Gastrocnemius medialis (tissue), 4 donors: ENCODE measurements around the gene ATP6AP1. TPM values are rescaled to one million over a fixed set of nuclear protein-coding genes. Genes with fewer than 3 reads are reported as not detected.
A peak's percentile ranks its signal among the peaks of the same experiment; 100 is the strongest.

Experiments used
- ATAC-seq, 2 donors: fragments of 150-250 bp; one replicate each; pipeline ENCODE4 v1.9.1; 2016
- DNase-seq, 2 donors: peaks; one replicate each; pipeline ENCODE4 v3.0.0-alpha.2; 2019
- H3K27ac ChIP-seq, 4 donors: fragments of 200-600 bp; sonication (generic); 1 replicate in 1 of 4; 2 replicates in 3 of 4; pipeline ENCODE4 v1.5.1; 2016 to 2018; ENCODE audit warnings: mild to moderate bottlenecking in 2 of 4, moderate library complexity in 1 of 4
- H3K27me3 ChIP-seq, 3 donors: fragments of 200-600 bp; sonication (generic) in 2 of 3; 1 replicate in 1 of 3; 2 replicates in 2 of 3; pipeline versions ENCODE4 v1.5.1 to v1.6.0; 2016 to 2019; ENCODE audit warnings: mild to moderate bottlenecking in 1 of 3, moderate library complexity in 1 of 3
- H3K36me3 ChIP-seq, 2 donors: fragments of 200-600 bp; sonication (generic) in 1 of 2; one replicate each; pipeline ENCODE4 v1.5.1; 2017 to 2018
- H3K4me1 ChIP-seq, 2 donors: fragments of 200-600 bp; sonication (generic) in 1 of 2; one replicate each; pipeline ENCODE4 v1.5.1; 2016 to 2017; ENCODE audit warnings: mild to moderate bottlenecking in 2 of 2
- H3K4me3 ChIP-seq, 4 donors: fragments of 200-600 bp; sonication (generic) in 3 of 4; 1 replicate in 1 of 4; 2 replicates in 3 of 4; pipeline ENCODE4 v1.5.1; 2016 to 2019; ENCODE audit warnings: mild to moderate bottlenecking in 2 of 4
- H3K9me3 ChIP-seq, 3 donors: fragments of 200-600 bp; sonication (generic) in 2 of 3; 1 replicate in 1 of 3; 2 replicates in 2 of 3; pipeline ENCODE4 v1.5.1; 2016 to 2019
- CTCF ChIP-seq, 5 experiments: fragments of 450-650 bp in 3 of 5; fragments of 200-600 bp in 2 of 5; sonication (generic) in 2 of 5; IDR thresholded peaks in 4 of 5; conservative IDR thresholded peaks in 1 of 5; 1 replicate in 4 of 5; 2 replicates in 1 of 5; pipeline ENCODE4 v1.5.1; 2016 to 2019; ENCODE audit warnings: antibody characterized with exemption in 5 of 5, mild to moderate bottlenecking in 3 of 5, moderate library complexity in 3 of 5
- POLR2A ChIP-seq, 2 donors: fragments of 450-650 bp; IDR thresholded peaks; one replicate each; pipeline ENCODE4 v1.6.1; 2017; ENCODE audit warnings: antibody characterized with exemption in 2 of 2, mild to moderate bottlenecking in 2 of 2, moderate library complexity in 2 of 2
- in situ Hi-C, 4 donors: fragments of 200-750 bp; cut with MboI; loops; one replicate each; pipeline versions ENCODE4 v1.15.0 to v1.8.0; 2017; ENCODE audit warnings: low sequenced_read_pairs in 4 of 4
- intact Hi-C: fragments of 100-400 bp; cut with DNase I; formaldehyde crosslinking; loops from one replicate; pipeline ENCODE4 v1.15.1; 2023; ENCODE audit warnings: low total_unique reads
- total RNA-seq, 4 donors: library from RNA; depleted of rRNA; stranded (reverse); fragments of >200 nt; gene quantifications; one replicate each; pipeline versions ENCODE4 v1.1.0 to v1.2.3, GENCODE V29; 2016

ATP6AP1 gene
- total RNA-seq, 4 donors from 2014 or later = 16.7 to 37.8 (median 26.2) TPM

GRCh38 chrX:154419688-154420401, 8.6 kb upstream of the ATP6AP1 start:
- in situ Hi-C loops = loop anchor here in 2 of 4 donors (25.0 kb wide), 1 partner anchor 117 kb away; the partner anchor contains the start of genes G6PD (in 2 of the 2) and IKBKG (in 2 of the 2)
- no peaks in the 10 kb centered on the region for H3K9me3 ChIP-seq
- no peaks in the 10 kb centered on the region for H3K36me3 ChIP-seq
- DNase-seq (peak in 1 of 2 donors; percentile 40), ATAC-seq (peak in 1 of 2 donors; percentile 79)
- no peak overlapping the region for H3K4me3 ChIP-seq
- H3K27me3 ChIP-seq = no peaks in the 10 kb centered on the region
- intact Hi-C loops = no loop called here
- H3K27ac ChIP-seq = peak overlapping the region; percentile 15 to 65 (median 27)
- no peaks in the 10 kb centered on the region for H3K4me1 ChIP-seq
- TF ChIP-seq POLR2A (IDR thresholded peaks at IDR 0.05) (no peak), CTCF (IDR thresholded peaks at IDR 0.05 in 4 of 5, conservative IDR thresholded peaks at IDR 0.05 in 1 of 5) (no peak)

GRCh38 chrX:154420402-154420756, 8.1 kb upstream of the ATP6AP1 start:
- intact Hi-C loops = no loop called here
- H3K27me3 ChIP-seq = no peaks in the 10 kb centered on the region
- TF ChIP-seq CTCF (IDR thresholded peaks at IDR 0.05 in 4 of 5, conservative IDR thresholded peaks at IDR 0.05 in 1 of 5) (no peak), POLR2A (IDR thresholded peaks at IDR 0.05) (no peak)
- peak overlapping the region in 3 of 4 donors; percentile 18 to 65 (median 33) for H3K27ac ChIP-seq
- H3K9me3 ChIP-seq = no peaks in the 10 kb centered on the region
- ATAC-seq (peak in 1 of 2 donors; percentile 6), DNase-seq (no peak)
- no peak overlapping the region for H3K4me3 ChIP-seq
- in situ Hi-C loops = loop anchor here in 2 of 4 donors (25.0 kb wide), 1 partner anchor 117 kb away; the partner anchor contains the start of genes G6PD (in 2 of the 2) and IKBKG (in 2 of the 2)
- no peaks in the 10 kb centered on the region for H3K36me3 ChIP-seq
- H3K4me1 ChIP-seq = no peaks in the 10 kb centered on the region

- Histone ChIP-seq H3K27ac (no peak overlapping the region), H3K36me3 (no peaks in the 10 kb centered on the region), H3K9me3 (no peaks in the 10 kb centered on the region), H3K4me1 (peaks cover 3 to 7% of the 10 kb centered on the region in 2 donors), H3K4me3 (no peak overlapping the region), H3K27me3 (no peaks in the 10 kb centered on the region)
- in situ Hi-C loops (no loop called here), intact Hi-C loops (no loop called here)
- TF ChIP-seq POLR2A (IDR thresholded peaks at IDR 0.05) = no peak
- TF ChIP-seq CTCF (IDR thresholded peaks at IDR 0.05 in 4 of 5, conservative IDR thresholded peaks at IDR 0.05 in 1 of 5) = no peak
- DNase-seq (no peak), ATAC-seq (no peak)
These were observed 1.3 kb upstream of the ATP6AP1 start for GRCh38 chrX:154426916-154427770.

GRCh38 chrX:154429711-154430110, 1.2 kb downstream of the ATP6AP1 start:
- Histone ChIP-seq H3K4me1 (peaks cover 3 to 7% of the 10 kb centered on the region in 2 donors), H3K27me3 (no peaks in the 10 kb centered on the region), H3K27ac (peak overlapping the region; percentile 74 to 91 (median 89)), H3K9me3 (no peaks in the 10 kb centered on the region), H3K4me3 (peak overlapping the region in 1 of 4 donors; percentile 67), H3K36me3 (peaks cover 0 to 1% of the 10 kb centered on the region in 2 donors)
- intact Hi-C loops (no loop called here), in situ Hi-C loops (no loop called here)
- TF ChIP-seq CTCF (IDR thresholded peaks at IDR 0.05 in 4 of 5, conservative IDR thresholded peaks at IDR 0.05 in 1 of 5) = no peak
- TF ChIP-seq POLR2A (IDR thresholded peaks at IDR 0.05) = no peak
- ATAC-seq = no peak
- DNase-seq = no peak
